Activated effector memory CD4-positive, alpha-beta T cell treated with anti-CD3 and anti-CD28 coated beads, Interleukin-2, amount 50 U/mL, for 16 hours (primary cell): Measurements from ENCODE around the gene PXN.

Source experiments
- DNase-seq: peaks from one replicate; pipeline ENCODE4 v3.0.0-alpha.2; 2020

Gene PXN

DNA sequence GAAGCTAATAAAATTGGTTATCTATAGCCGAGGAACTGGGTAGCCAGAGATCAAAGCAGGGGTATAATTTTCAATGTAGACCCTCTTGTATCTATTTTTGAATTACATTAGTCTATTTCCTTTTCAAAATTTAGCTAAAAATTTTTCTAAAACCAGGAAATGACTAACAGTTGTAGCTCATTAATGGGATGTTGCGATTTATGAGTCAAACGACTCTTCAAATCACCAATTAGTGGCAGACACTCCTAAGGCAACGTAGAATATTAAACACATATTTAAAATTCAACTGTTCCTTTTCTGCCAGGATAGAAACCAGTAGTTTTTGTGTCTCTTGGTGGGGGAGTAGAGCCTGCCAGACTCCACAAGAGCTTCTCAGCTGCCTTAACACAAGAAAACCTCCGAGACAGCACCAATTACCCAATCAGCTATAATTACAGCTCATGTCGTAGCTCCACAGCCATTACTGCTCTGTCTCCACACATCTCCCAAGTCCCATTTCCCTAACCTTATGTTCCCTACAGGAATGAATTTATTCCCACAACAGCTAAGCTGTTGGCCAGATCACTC lies 97.9 kb downstream of the PXN start:
- DNase-seq, result no peak

GRCh38 chr12:120164293-120164692 lies 101.2 kb downstream of the PXN start:
- no peak for DNase-seq

- DNase-seq, result no peak
Observed at GRCh38 chr12:120162763-120163162, 102.8 kb downstream of the PXN start.

DNA sequence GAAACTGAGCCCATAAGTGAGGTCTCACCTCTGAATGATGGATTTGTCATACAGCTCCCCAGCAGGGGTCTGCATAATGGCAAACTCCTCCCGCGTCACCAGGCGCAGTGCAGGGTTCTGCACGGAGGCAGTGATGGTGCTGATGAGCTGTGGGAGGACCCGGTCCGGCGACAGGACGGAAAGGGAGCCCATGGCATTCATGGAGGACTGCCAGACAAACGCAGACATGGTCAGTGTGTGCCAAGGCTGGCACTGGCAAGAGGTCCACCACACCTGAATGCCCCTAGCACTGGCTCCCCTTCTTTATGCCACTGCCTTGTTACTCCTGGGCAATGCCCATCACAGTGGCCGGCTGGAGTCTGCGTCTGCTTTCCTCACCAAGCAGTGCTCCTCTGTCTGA lies 103.7 kb downstream of the PXN start:
- DNase-seq, result no peak
